DOHH2 (cell line): ENCODE results near the gene RPS2.
A peak's percentile ranks its signal among the peaks of the same experiment; 100 is the strongest.

ENCODE experiments used
- H3F3A ChIP-seq: fragments of 200-600 bp; sonication (generic), shearing (Covaris generic); 2 replicates; pipeline ENCODE4 v1.6.0; 2016; ENCODE audit warnings: antibody characterized with exemption, mild to moderate bottlenecking; ENCODE audit not compliant: control insufficient read depth, insufficient read depth
- H3K27ac ChIP-seq: fragments of 200-600 bp; sonication (generic); 2 replicates; pipeline ENCODE4 v1.5.1; 2014; ENCODE audit warnings: low read depth, mild to moderate bottlenecking, low read length, moderate library complexity
- H3K27me3 ChIP-seq: fragments of 200-600 bp; sonication (generic); 2 replicates; pipeline ENCODE4 v1.6.1; 2014; ENCODE audit warnings: mild to moderate bottlenecking, low read length, mixed read lengths; ENCODE audit not compliant: control insufficient read depth
- H3K36me3 ChIP-seq: fragments of 200-600 bp; sonication (generic); 2 replicates; pipeline ENCODE4 v1.6.1; 2014; ENCODE audit warnings: mild to moderate bottlenecking, low read length, moderate library complexity, mixed read lengths; ENCODE audit not compliant: control insufficient read depth
- H3K4me1 ChIP-seq: fragments of 200-600 bp; sonication (generic); 2 replicates; pipeline ENCODE4 v1.6.1; 2014; ENCODE audit warnings: mild to moderate bottlenecking, low read length, mixed read lengths; ENCODE audit not compliant: control insufficient read depth
- H3K4me2 ChIP-seq: fragments of 200-600 bp; sonication (generic); 2 replicates; pipeline ENCODE4 v1.6.0; 2014; ENCODE audit warnings: mild to moderate bottlenecking, low read length, moderate library complexity
- H3K4me3 ChIP-seq: fragments of 200-600 bp; sonication (generic); 2 replicates; pipeline ENCODE4 v1.5.1; 2014; ENCODE audit warnings: mild to moderate bottlenecking, low read length, mixed read lengths
- H3K79me2 ChIP-seq: fragments of 200-600 bp; sonication (generic); 2 replicates; pipeline ENCODE4 v1.6.1; 2014; ENCODE audit warnings: mild to moderate bottlenecking, low read length, mixed read lengths; ENCODE audit not compliant: control insufficient read depth
- H3K9me2 ChIP-seq: fragments of 200-600 bp; sonication (generic); replicated peaks from 2 replicates; pipeline ENCODE4 v1.6.1; 2014; ENCODE audit warnings: mild to moderate bottlenecking, low read length, mixed read lengths; ENCODE audit not compliant: control insufficient read depth
- H3K9me3 ChIP-seq: fragments of 200-600 bp; sonication (generic); 2 replicates; pipeline ENCODE4 v1.6.1; 2014; ENCODE audit warnings: antibody characterized with exemption, low read length, mixed read lengths; ENCODE audit not compliant: control insufficient read depth, insufficient read depth
- H4K20me1 ChIP-seq: fragments of 200-600 bp; sonication (generic); 2 replicates; pipeline ENCODE4 v1.6.0; 2014; ENCODE audit warnings: low read depth, mild to moderate bottlenecking, antibody characterized with exemption, low read length, moderate library complexity; ENCODE audit not compliant: control insufficient read depth, insufficient read depth
- EZH2phosphoT487 ChIP-seq: fragments of 200-600 bp; sonication (generic); IDR thresholded peaks from 2 replicates; pipeline ENCODE4 v1.6.1; 2017; ENCODE audit warnings: borderline replicate concordance, mild to moderate bottlenecking, antibody characterized with exemption, low read length, moderate library complexity, mixed read lengths
- TF ChIP-seq, protein P1 (sequence below): fragments of 200-600 bp; sonication (generic); IDR thresholded peaks from one replicate; pipeline ENCODE4 v1.5.1; 2014; ENCODE audit warnings: antibody characterized with exemption, mild to moderate bottlenecking, low read depth, low read length; ENCODE audit not compliant: poor library complexity, severe bottlenecking

The RPS2 gene

DNA sequence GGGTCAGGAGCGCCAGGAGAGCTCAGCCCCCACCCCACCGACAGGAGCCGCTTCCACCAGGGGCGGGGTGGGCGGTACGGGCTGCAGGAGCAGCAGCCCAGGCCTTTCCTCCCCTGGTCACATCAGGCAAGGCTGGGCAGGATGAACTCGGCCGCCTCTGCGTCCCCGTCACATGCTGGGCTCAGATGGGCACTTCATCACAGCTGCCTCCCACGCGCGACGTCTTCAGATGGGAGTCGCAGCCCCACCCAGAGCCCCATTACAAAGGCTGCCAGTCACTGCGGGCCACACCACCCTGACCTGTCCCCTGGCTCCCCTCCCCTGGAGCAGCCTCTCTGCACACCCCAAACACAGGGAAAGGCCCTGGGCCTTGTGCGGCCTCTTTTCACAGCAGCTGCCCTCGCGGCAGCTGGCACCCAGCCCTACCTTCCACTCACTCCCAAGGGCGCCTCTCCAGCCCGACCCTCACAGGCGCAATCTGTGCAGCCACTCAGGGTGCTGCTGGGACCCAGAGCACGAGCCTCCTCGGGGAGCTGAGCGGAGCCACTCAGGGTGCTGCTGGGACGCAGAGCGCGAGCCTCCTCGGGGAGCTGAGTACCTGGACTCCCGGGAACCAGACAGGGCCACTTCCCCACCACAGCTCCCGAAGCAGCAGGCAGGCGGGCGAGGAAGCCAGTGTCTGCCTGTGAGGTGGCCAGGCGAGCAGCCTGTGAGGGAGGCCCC, 40.3 kb upstream of the RPS2 start:
- Histone ChIP-seq H3K4me2 (no peak overlapping the region), H3K36me3 (peaks cover 89% of the 10 kb centered on the region), H3K9me2 (no peaks in the 10 kb centered on the region), H3K4me1 (peaks cover 43% of the 10 kb centered on the region), H3K4me3 (no peak overlapping the region), H4K20me1 (peaks cover 38% of the 10 kb centered on the region), H3K9me3 (no peaks in the 10 kb centered on the region), H3K27ac (no peak overlapping the region), H3K27me3 (no peaks in the 10 kb centered on the region), H3K79me2 (peaks cover 83% of the 10 kb centered on the region), H3F3A (no peaks in the 10 kb centered on the region)
- TF ChIP-seq, protein P1, sequence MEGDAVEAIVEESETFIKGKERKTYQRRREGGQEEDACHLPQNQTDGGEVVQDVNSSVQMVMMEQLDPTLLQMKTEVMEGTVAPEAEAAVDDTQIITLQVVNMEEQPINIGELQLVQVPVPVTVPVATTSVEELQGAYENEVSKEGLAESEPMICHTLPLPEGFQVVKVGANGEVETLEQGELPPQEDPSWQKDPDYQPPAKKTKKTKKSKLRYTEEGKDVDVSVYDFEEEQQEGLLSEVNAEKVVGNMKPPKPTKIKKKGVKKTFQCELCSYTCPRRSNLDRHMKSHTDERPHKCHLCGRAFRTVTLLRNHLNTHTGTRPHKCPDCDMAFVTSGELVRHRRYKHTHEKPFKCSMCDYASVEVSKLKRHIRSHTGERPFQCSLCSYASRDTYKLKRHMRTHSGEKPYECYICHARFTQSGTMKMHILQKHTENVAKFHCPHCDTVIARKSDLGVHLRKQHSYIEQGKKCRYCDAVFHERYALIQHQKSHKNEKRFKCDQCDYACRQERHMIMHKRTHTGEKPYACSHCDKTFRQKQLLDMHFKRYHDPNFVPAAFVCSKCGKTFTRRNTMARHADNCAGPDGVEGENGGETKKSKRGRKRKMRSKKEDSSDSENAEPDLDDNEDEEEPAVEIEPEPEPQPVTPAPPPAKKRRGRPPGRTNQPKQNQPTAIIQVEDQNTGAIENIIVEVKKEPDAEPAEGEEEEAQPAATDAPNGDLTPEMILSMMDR = no peak
- no peak for TF ChIP-seq EZH2phosphoT487

GRCh38 chr16:2003827-2004641, 39.4 kb upstream of the RPS2 start:
- H3K4me2 ChIP-seq = peak overlapping the region; percentile 41
- H4K20me1 ChIP-seq = peaks cover 38% of the 10 kb centered on the region
- H3F3A ChIP-seq = no peaks in the 10 kb centered on the region
- peaks cover 43% of the 10 kb centered on the region for H3K4me1 ChIP-seq
- H3K9me3 ChIP-seq = no peaks in the 10 kb centered on the region
- H3K9me2 ChIP-seq = no peaks in the 10 kb centered on the region
- no peak overlapping the region for H3K27ac ChIP-seq
- H3K79me2 ChIP-seq = peaks cover 76% of the 10 kb centered on the region
- no peak overlapping the region for H3K4me3 ChIP-seq
- peaks cover 93% of the 10 kb centered on the region for H3K36me3 ChIP-seq
- H3K27me3 ChIP-seq = no peaks in the 10 kb centered on the region
- no peak for TF ChIP-seq EZH2phosphoT487
- TF ChIP-seq, protein P1 = peak; percentile 99

- Histone ChIP-seq H3K4me2 (no peak overlapping the region), H3K4me3 (no peak overlapping the region), H3K9me2 (no peaks in the 10 kb centered on the region), H3K9me3 (no peaks in the 10 kb centered on the region), H4K20me1 (peaks cover 34% of the 10 kb centered on the region), H3K4me1 (peaks cover 40% of the 10 kb centered on the region), H3K27me3 (no peaks in the 10 kb centered on the region), H3K36me3 (peaks cover 93% of the 10 kb centered on the region), H3K79me2 (peaks cover 69% of the 10 kb centered on the region), H3K27ac (no peak overlapping the region), H3F3A (no peaks in the 10 kb centered on the region)
- no peak for TF ChIP-seq EZH2phosphoT487
- TF ChIP-seq, protein P1 = no peak
These were observed 38.7 kb upstream of the RPS2 start for GRCh38 chr16:2003231-2003826.
